SU-DHL-6 (cell line): ENCODE measurements around the gene CNTNAP5.

Experiments
- H2AFZ ChIP-seq: fragments of 200-600 bp; sonication (generic); 2 replicates; pipeline ENCODE4 v1.6.1; 2014; ENCODE audit warnings: low read depth, mild to moderate bottlenecking, moderate library complexity, mixed read lengths, antibody characterized with exemption, low read length; ENCODE audit not compliant: severe bottlenecking
- H3F3A ChIP-seq: fragments of 200-600 bp; shearing (Covaris generic); 2 replicates; pipeline ENCODE4 v1.6.0; 2016; ENCODE audit warnings: antibody characterized with exemption, mild to moderate bottlenecking; ENCODE audit not compliant: insufficient read depth
- H3K27ac ChIP-seq: fragments of 200-600 bp; sonication (generic); 2 replicates; pipeline ENCODE4 v1.5.1; 2016; ENCODE audit warnings: low read depth, mild to moderate bottlenecking, low read length, moderate library complexity, mixed read lengths
- H3K27me3 ChIP-seq: fragments of 200-600 bp; sonication (generic), shearing (Covaris generic); 2 replicates; pipeline ENCODE4 v1.6.0; 2014; ENCODE audit warnings: mild to moderate bottlenecking, low read length
- H3K36me3 ChIP-seq: fragments of 200-600 bp; sonication (generic); 2 replicates; pipeline ENCODE4 v1.6.1; 2014; ENCODE audit warnings: mild to moderate bottlenecking, low read length, mixed read lengths
- H3K4me2 ChIP-seq: fragments of 300-600, 200-600 bp; shearing (Covaris generic), sonication (generic); 2 replicates; pipeline ENCODE4 v1.6.0; 2014; ENCODE audit warnings: low read length, low read depth, mild to moderate bottlenecking; ENCODE audit not compliant: poor library complexity, severe bottlenecking
- H3K4me3 ChIP-seq: fragments of 200-600 bp; sonication (generic); 2 replicates; pipeline ENCODE4 v1.5.1; 2014; ENCODE audit warnings: antibody characterized with exemption, low read length, mild to moderate bottlenecking, mixed read lengths; ENCODE audit not compliant: insufficient read depth, poor library complexity, severe bottlenecking
- H3K79me2 ChIP-seq: fragments of 200-600 bp; sonication (generic); 2 replicates; pipeline ENCODE4 v1.6.1; 2014; ENCODE audit warnings: mild to moderate bottlenecking, low read length, moderate library complexity; ENCODE audit not compliant: insufficient read depth
- H3K9ac ChIP-seq: fragments of 200-600 bp; sonication (generic); 2 replicates; pipeline ENCODE4 v1.7.0; 2014; ENCODE audit warnings: mild to moderate bottlenecking, low read length
- H3K9me2 ChIP-seq: fragments of 200-600 bp; sonication (generic); replicated peaks from 2 replicates; pipeline ENCODE4 v1.6.1; 2014; ENCODE audit warnings: low read length; ENCODE audit not compliant: insufficient read depth
- H3K9me3 ChIP-seq: fragments of 200-600 bp; sonication (generic); 2 replicates; pipeline ENCODE4 v1.6.1; 2014; ENCODE audit warnings: low read length, mixed read lengths; ENCODE audit not compliant: insufficient read depth
- H4K20me1 ChIP-seq: fragments of 200-600 bp; sonication (generic); 2 replicates; pipeline ENCODE4 v1.6.1; 2014; ENCODE audit warnings: low read depth, mild to moderate bottlenecking, antibody characterized with exemption, low read length, moderate library complexity, mixed read lengths
- EZH2phosphoT487 ChIP-seq: fragments of 200-600 bp; sonication (generic), shearing (Covaris generic); conservative IDR thresholded peaks from 2 replicates; pipeline ENCODE4 v1.6.1; 2018; ENCODE audit warnings: mild to moderate bottlenecking, antibody characterized with exemption, low read length, moderate library complexity, mixed read lengths
- TF ChIP-seq, protein P1 (sequence below): fragments of 200-600 bp; sonication (generic); IDR thresholded peaks from one replicate; pipeline ENCODE4 v1.5.1; 2017; ENCODE audit warnings: antibody characterized with exemption, mild to moderate bottlenecking, low read length, moderate library complexity; ENCODE audit not compliant: insufficient read depth, poor library complexity, severe bottlenecking

Gene CNTNAP5

DNA sequence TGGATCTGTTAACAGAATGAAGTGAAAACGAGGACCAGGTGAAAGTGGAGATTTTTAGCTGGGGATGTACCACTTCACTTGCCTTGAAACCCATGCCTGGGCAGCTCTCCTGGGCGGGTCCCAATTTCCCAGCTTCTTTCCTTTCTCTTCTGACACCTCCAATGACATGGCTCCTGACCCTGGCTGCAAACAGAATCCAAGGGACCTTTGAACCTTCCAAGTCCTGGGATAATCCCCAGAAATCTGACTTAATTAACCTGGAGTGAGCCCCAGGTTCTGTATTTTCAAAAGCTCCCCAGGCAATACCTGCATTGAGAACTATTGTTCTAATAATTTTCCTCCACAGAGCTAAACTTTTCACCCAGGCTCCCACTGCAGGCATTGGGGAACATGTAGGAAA is 495.9 kb downstream of the CNTNAP5 start:
- Histone ChIP-seq H3K9me2 (no peaks in the 10 kb centered on the region), H3K79me2 (no peaks in the 10 kb centered on the region), H4K20me1 (no peaks in the 10 kb centered on the region), H3F3A (no peaks in the 10 kb centered on the region), H3K9me3 (peaks cover 4% of the 10 kb centered on the region; the same call in 1 of the 2 replicates), H3K27ac (no peak overlapping the region), H3K4me3 (no peak overlapping the region), H2AFZ (no peak overlapping the region), H3K9ac (no peak overlapping the region), H3K27me3 (no peaks in the 10 kb centered on the region), H3K36me3 (no peaks in the 10 kb centered on the region), H3K4me2 (no peak overlapping the region)
- TF ChIP-seq, protein P1, sequence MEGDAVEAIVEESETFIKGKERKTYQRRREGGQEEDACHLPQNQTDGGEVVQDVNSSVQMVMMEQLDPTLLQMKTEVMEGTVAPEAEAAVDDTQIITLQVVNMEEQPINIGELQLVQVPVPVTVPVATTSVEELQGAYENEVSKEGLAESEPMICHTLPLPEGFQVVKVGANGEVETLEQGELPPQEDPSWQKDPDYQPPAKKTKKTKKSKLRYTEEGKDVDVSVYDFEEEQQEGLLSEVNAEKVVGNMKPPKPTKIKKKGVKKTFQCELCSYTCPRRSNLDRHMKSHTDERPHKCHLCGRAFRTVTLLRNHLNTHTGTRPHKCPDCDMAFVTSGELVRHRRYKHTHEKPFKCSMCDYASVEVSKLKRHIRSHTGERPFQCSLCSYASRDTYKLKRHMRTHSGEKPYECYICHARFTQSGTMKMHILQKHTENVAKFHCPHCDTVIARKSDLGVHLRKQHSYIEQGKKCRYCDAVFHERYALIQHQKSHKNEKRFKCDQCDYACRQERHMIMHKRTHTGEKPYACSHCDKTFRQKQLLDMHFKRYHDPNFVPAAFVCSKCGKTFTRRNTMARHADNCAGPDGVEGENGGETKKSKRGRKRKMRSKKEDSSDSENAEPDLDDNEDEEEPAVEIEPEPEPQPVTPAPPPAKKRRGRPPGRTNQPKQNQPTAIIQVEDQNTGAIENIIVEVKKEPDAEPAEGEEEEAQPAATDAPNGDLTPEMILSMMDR = no peak
- TF ChIP-seq EZH2phosphoT487 = no peak

DNA sequence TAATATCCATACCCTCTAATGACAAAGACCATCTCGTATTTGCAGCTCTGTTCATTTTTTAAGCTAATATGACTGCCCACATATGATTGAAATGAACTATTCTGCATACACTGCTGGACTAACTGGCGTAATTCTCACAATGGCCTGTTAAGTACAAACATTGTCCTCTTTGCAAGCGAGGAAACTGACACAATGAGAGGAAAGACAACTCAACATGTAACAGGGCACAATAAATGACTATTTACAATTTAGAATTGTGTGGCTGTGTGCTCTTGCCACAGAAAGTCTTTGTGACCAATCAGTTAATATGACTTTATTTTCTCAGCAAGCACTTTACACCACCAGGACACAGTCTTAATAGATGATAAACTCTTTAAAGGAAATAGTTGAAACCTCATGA is 498.0 kb downstream of the CNTNAP5 start:
- no peaks in the 10 kb centered on the region for H3K79me2 ChIP-seq
- no peaks in the 10 kb centered on the region for H3K27me3 ChIP-seq
- no peak for TF ChIP-seq EZH2phosphoT487
- TF ChIP-seq, protein P1 = no peak
- H3K9ac ChIP-seq = no peak overlapping the region
- H3K4me3 ChIP-seq = no peak overlapping the region
- no peaks in the 10 kb centered on the region for H4K20me1 ChIP-seq
- H3K4me2 ChIP-seq = no peak overlapping the region
- H3K9me3 ChIP-seq = no peaks in the 10 kb centered on the region
- H3K9me2 ChIP-seq = no peaks in the 10 kb centered on the region
- no peak overlapping the region for H2AFZ ChIP-seq
- H3F3A ChIP-seq = no peaks in the 10 kb centered on the region
- no peak overlapping the region for H3K27ac ChIP-seq
- no peaks in the 10 kb centered on the region for H3K36me3 ChIP-seq

DNA sequence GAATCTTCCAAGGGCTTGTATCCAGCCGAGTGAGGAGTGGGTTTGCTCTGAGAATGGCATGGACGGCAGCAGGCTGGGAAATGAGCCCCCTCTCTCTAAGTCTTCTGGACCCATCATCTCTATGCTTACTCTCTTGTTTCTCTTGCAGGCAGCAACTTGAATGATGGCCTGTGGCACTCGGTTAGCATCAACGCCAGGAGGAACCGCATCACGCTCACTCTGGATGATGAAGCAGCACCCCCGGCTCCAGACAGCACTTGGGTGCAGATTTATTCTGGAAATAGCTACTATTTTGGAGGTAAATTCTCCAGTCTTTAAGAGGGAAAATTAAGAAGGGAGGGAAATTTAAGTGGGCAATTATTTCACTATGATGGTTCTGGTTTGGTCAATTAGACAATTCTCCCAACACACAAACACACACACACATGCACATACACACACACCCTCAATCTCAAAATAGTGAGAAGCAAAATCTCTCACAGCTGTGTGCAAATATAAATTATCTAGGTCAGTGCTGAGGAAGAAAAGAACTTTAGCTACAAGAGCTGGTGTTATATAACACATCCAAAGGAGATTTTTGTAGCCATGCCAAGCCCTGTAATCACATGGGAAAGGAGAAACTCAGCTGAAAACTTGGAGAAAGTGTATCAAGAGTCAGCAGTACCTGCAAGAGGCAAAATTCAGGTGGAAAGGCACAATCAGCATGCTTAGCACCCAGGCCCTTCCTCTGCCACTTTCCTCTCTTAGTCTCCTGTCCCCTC is 499.2 kb downstream of the CNTNAP5 start:
- no peaks in the 10 kb centered on the region for H3K27me3 ChIP-seq
- H3K9me2 ChIP-seq = no peaks in the 10 kb centered on the region
- H3K27ac ChIP-seq = no peak overlapping the region
- H3K9me3 ChIP-seq = no peaks in the 10 kb centered on the region
- no peaks in the 10 kb centered on the region for H3F3A ChIP-seq
- no peak overlapping the region for H2AFZ ChIP-seq
- H3K4me2 ChIP-seq = no peak overlapping the region
- H3K36me3 ChIP-seq = no peaks in the 10 kb centered on the region
- H3K79me2 ChIP-seq = no peaks in the 10 kb centered on the region
- no peak overlapping the region for H3K9ac ChIP-seq
- TF ChIP-seq EZH2phosphoT487 = no peak
- TF ChIP-seq, protein P1 = no peak
- no peak overlapping the region for H3K4me3 ChIP-seq
- no peaks in the 10 kb centered on the region for H4K20me1 ChIP-seq
